ENCODE data around the gene RALA. TPM values are rescaled to one million over a fixed set of nuclear protein-coding genes. Genes with fewer than 3 reads are reported as not detected.

Gene RALA
- total RNA-seq, 1 donor from 2014 or later, result 59.5 TPM

- H3K9ac ChIP-seq, result no peak overlapping the region
- H3K36me3 ChIP-seq, result peaks cover 3% of the 10 kb centered on the region
- no peak overlapping the region for H3K27ac ChIP-seq
- no peaks in the 10 kb centered on the region for H3K27me3 ChIP-seq
- no peaks in the 10 kb centered on the region for H3K4me1 ChIP-seq
- no peaks in the 10 kb centered on the region for H3K4me1 Mint-ChIP-seq
- no peaks in the 10 kb centered on the region for H3K9me3 ChIP-seq (ENCODE audit: low read depth)
- peaks cover 2% of the 10 kb centered on the region for H4K20me1 ChIP-seq (ENCODE audit: low read depth)
- H3K4me3 Mint-ChIP-seq, result no peak overlapping the region
- no peak overlapping the region for H3K27ac Mint-ChIP-seq
- H3K9me3 Mint-ChIP-seq, result peaks cover 6% of the 10 kb centered on the region
- TF ChIP-seq EZH2phosphoT487 (IDR thresholded peaks at IDR 0.05) (no peak), EZH2 (IDR thresholded peaks at IDR 0.05) (no peak)
- TF ChIP-seq, protein P1, sequence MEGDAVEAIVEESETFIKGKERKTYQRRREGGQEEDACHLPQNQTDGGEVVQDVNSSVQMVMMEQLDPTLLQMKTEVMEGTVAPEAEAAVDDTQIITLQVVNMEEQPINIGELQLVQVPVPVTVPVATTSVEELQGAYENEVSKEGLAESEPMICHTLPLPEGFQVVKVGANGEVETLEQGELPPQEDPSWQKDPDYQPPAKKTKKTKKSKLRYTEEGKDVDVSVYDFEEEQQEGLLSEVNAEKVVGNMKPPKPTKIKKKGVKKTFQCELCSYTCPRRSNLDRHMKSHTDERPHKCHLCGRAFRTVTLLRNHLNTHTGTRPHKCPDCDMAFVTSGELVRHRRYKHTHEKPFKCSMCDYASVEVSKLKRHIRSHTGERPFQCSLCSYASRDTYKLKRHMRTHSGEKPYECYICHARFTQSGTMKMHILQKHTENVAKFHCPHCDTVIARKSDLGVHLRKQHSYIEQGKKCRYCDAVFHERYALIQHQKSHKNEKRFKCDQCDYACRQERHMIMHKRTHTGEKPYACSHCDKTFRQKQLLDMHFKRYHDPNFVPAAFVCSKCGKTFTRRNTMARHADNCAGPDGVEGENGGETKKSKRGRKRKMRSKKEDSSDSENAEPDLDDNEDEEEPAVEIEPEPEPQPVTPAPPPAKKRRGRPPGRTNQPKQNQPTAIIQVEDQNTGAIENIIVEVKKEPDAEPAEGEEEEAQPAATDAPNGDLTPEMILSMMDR (IDR thresholded peaks at IDR 0.05), result no peak
- H3K79me2 ChIP-seq (ENCODE audit: low read depth), result peaks cover 98% of the 10 kb centered on the region
- H3F3A ChIP-seq (ENCODE audit: low read depth), result no peaks in the 10 kb centered on the region
- no peak overlapping the region for H3K4me3 ChIP-seq
- peaks cover 18% of the 10 kb centered on the region for H3K36me3 Mint-ChIP-seq
- H3K4me2 ChIP-seq, result no peak overlapping the region
- DNase-seq (ENCODE audit: low spot score), result no peak
- H2AFZ ChIP-seq (replicated peaks), result no peak overlapping the region
- no peaks in the 10 kb centered on the region for H3K27me3 Mint-ChIP-seq (ENCODE audit: insufficient read depth, low read depth)
These were observed 27.9 kb downstream of the RALA start for GRCh38 chr7:39651265-39651664.

GRCh38 chr7:39656415-39656814 lies 33.0 kb downstream of the RALA start:
- Mint-ChIP-seq H3K4me3 (no peak overlapping the region), H3K27ac (no peak overlapping the region), H3K9me3 (peaks cover 16% of the 10 kb centered on the region), H3K27me3 (ENCODE audit: insufficient read depth, low read depth) (no peaks in the 10 kb centered on the region), H3K4me1 (no peaks in the 10 kb centered on the region), H3K36me3 (peaks cover 30% of the 10 kb centered on the region)
- no peaks in the 10 kb centered on the region for H3K27me3 ChIP-seq
- H3K36me3 ChIP-seq, result peaks cover 3% of the 10 kb centered on the region
- TF ChIP-seq, protein P1 (IDR thresholded peaks at IDR 0.05), result no peak
- TF ChIP-seq EZH2phosphoT487 (IDR thresholded peaks at IDR 0.05) (no peak), EZH2 (IDR thresholded peaks at IDR 0.05) (no peak)
- H3K4me2 ChIP-seq, result no peak overlapping the region
- peaks cover 98% of the 10 kb centered on the region for H3K79me2 ChIP-seq (ENCODE audit: low read depth)
- H3K27ac ChIP-seq, result no peak overlapping the region
- no peak overlapping the region for H3K4me3 ChIP-seq
- H3K9me3 ChIP-seq (ENCODE audit: low read depth), result peaks cover 8% of the 10 kb centered on the region
- H3K4me1 ChIP-seq, result no peaks in the 10 kb centered on the region
- H3F3A ChIP-seq (ENCODE audit: low read depth), result no peaks in the 10 kb centered on the region
- DNase-seq (ENCODE audit: low spot score), result no peak
- H3K9ac ChIP-seq, result no peak overlapping the region
- H2AFZ ChIP-seq (replicated peaks), result no peak overlapping the region
- no peaks in the 10 kb centered on the region for H4K20me1 ChIP-seq (ENCODE audit: low read depth)

GRCh38 chr7:39659356-39660013 lies 36.1 kb downstream of the RALA start:
- Histone ChIP-seq H3F3A (ENCODE audit: low read depth) (peaks cover 9% of the 10 kb centered on the region), H3K9me3 (ENCODE audit: low read depth) (peaks cover 8% of the 10 kb centered on the region), H3K4me3 (no peak overlapping the region), H4K20me1 (ENCODE audit: low read depth) (no peaks in the 10 kb centered on the region), H2AFZ (replicated peaks) (no peak overlapping the region), H3K4me2 (no peak overlapping the region), H3K36me3 (peaks cover 3% of the 10 kb centered on the region), H3K9ac (no peak overlapping the region), H3K27me3 (no peaks in the 10 kb centered on the region), H3K4me1 (peaks cover 8% of the 10 kb centered on the region), H3K79me2 (ENCODE audit: low read depth) (peaks cover 87% of the 10 kb centered on the region), H3K27ac (no peak overlapping the region)
- Mint-ChIP-seq H3K27ac (no peak overlapping the region), H3K4me3 (no peak overlapping the region), H3K27me3 (ENCODE audit: insufficient read depth, low read depth) (no peaks in the 10 kb centered on the region), H3K9me3 (peaks cover 43% of the 10 kb centered on the region), H3K36me3 (peaks cover 55% of the 10 kb centered on the region), H3K4me1 (no peaks in the 10 kb centered on the region)
- no peak for DNase-seq (ENCODE audit: low spot score)
- TF ChIP-seq, protein P1 (IDR thresholded peaks at IDR 0.05), result no peak
- TF ChIP-seq EZH2 (IDR thresholded peaks at IDR 0.05), result no peak
- TF ChIP-seq EZH2phosphoT487 (IDR thresholded peaks at IDR 0.05), result no peak
